Measurements from ENCODE around the gene SNRNP40. TPM values are rescaled to one million over a fixed set of nuclear protein-coding genes. Genes with fewer than 3 reads are reported as not detected.
"Not testable (repeated sequence)": the region's sequence is repeated elsewhere in the genome, so short reads cannot be mapped to it uniquely, and the experiment has no call there.

The SNRNP40 gene
- total RNA-seq, 1 donor from 2014 or later, result 35.2 TPM

GRCh38 chr1:31299365-31299764 is 2.8 kb upstream of the SNRNP40 start:
- Histone ChIP-seq H3K27ac (no peak overlapping the region), H3K4me3 (no peak overlapping the region), H3K36me3 (peaks cover 7% of the 10 kb centered on the region), H3K9me3 (no peaks in the 10 kb centered on the region), H3K27me3 (no peaks in the 10 kb centered on the region), H3K4me1 (peaks cover 16% of the 10 kb centered on the region)
- intact Hi-C loops (cut with DNase I), result no loop called here
- TF ChIP-seq CTCF (IDR thresholded peaks at IDR 0.05), result no peak
- no peak for DNase-seq
- ATAC-seq, result no peak

- DNase-seq (no peak), ATAC-seq (no peak)
- Histone ChIP-seq H3K27ac (peak overlapping the region; percentile 95), H3K9me3 (no peaks in the 10 kb centered on the region), H3K4me3 (peak overlapping the region; percentile 99), H3K4me1 (peaks cover 16% of the 10 kb centered on the region), H3K27me3 (no peaks in the 10 kb centered on the region), H3K36me3 (peaks cover 22% of the 10 kb centered on the region)
- intact Hi-C loops (cut with DNase I), result no loop called here
- TF ChIP-seq CTCF (IDR thresholded peaks at IDR 0.05), result no peak
Observed at GRCh38 chr1:31297277-31298247, 974 bp upstream of the SNRNP40 start.

- H3K4me1 ChIP-seq, result peaks cover 16% of the 10 kb centered on the region
- peaks cover 38% of the 10 kb centered on the region for H3K36me3 ChIP-seq
- peak overlapping the region; percentile 95 for H3K27ac ChIP-seq
- ATAC-seq, result no peak
- no peak for TF ChIP-seq CTCF (IDR thresholded peaks at IDR 0.05)
- intact Hi-C loops (cut with DNase I), result no loop called here
- no peaks in the 10 kb centered on the region for H3K9me3 ChIP-seq
- H3K27me3 ChIP-seq, result no peaks in the 10 kb centered on the region
- peak overlapping the region; percentile 99 for H3K4me3 ChIP-seq
- no peak for DNase-seq
Observed at GRCh38 chr1:31295874-31296485, 608 bp downstream of the SNRNP40 start.

GRCh38 chr1:31289021-31289420 is 7.6 kb downstream of the SNRNP40 start:
- no peak for ATAC-seq
- Histone ChIP-seq H3K4me3 (no peak overlapping the region), H3K36me3 (peaks cover 93% of the 10 kb centered on the region), H3K9me3 (no peaks in the 10 kb centered on the region), H3K27ac (no peak overlapping the region), H3K27me3 (no peaks in the 10 kb centered on the region), H3K4me1 (no peaks in the 10 kb centered on the region)
- intact Hi-C loops (cut with DNase I), result no loop called here
- no peak for TF ChIP-seq CTCF (IDR thresholded peaks at IDR 0.05)
- no peak for DNase-seq

- H3K9me3 ChIP-seq; H3K27me3 ChIP-seq; DNase-seq; ATAC-seq; H3K4me3 ChIP-seq; H3K4me1 ChIP-seq; H3K27ac ChIP-seq; intact Hi-C loops (cut with DNase I): not testable (repeated sequence)
- peaks cover 84% of the 10 kb centered on the region for H3K36me3 ChIP-seq
Observed at GRCh38 chr1:31287791-31288190, 8.8 kb downstream of the SNRNP40 start.

GRCh38 chr1:31282426-31282825 is 14.2 kb downstream of the SNRNP40 start:
- DNase-seq; H3K9me3 ChIP-seq; H3K4me3 ChIP-seq; H3K27me3 ChIP-seq; H3K27ac ChIP-seq; intact Hi-C loops (cut with DNase I); H3K4me1 ChIP-seq; ATAC-seq: not testable (repeated sequence)
- H3K36me3 ChIP-seq, result peaks cover 78% of the 10 kb centered on the region
